NCI-H1092 treated with DMSO at 0.1 percent for 48 hours (cell line): ENCODE measurements around the gene CAPZA1.

Source experiments
- DNase-seq: peaks from one replicate; lab custom pipeline; 2025; lab: John Stamatoyannopoulos, UW

The CAPZA1 gene

DNA sequence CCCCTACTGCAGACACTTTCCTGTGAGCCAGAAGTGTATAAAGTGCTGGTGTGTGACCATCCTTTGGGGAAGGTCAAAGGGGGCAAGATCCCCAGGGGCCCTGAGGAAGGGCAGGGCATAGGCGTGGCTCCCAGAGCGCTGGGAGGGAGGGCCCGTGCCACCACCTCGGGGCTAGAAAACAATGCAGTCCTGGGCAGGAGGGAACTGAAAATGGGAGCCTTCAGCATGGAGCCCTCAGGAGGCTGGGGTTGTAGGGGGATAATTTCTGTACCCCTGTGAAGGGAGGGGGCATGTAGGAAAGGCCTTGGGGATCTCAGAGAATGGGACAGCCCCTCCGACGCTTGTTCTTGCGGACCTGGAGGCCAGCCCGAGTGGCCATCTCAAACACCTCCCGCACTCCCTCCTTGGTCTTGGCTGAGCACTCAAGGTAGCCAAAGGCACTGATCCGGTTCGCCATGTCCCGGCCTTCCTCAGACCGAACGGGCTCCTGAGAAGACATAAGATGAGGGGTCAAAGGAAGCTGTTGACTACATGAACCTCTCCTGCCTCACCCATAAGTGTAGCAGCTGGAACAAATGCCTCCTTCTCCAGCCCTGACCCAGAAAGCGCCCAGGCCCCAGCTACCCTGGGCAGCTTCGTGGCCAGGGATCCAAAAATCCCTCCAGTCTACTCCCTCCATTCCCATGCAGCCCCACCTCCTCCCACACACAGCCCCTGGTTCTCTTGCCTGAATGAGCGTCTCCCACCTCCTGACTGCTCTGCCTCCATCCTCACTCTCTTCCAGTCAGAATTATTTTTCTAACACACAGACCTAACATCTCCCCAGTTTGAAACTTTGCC, 81.8 kb downstream of the CAPZA1 start:
- no peak for DNase-seq

DNA sequence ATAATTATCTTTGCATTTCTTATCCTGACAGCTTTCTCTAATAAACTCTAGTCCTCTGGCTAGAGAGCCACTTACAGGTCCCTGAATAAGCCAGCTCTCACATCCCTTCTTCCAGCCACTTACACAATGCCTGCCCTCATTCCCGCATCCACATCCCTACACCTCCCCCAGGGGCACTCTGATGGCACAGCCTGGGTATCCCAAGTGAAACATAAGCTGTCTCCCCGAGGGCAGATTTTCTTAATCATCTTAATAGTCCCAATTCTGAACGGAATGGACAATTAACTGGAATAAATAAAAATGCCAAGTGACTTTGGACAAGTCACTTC, 82.4 kb downstream of the CAPZA1 start:
- no peak for DNase-seq

DNA sequence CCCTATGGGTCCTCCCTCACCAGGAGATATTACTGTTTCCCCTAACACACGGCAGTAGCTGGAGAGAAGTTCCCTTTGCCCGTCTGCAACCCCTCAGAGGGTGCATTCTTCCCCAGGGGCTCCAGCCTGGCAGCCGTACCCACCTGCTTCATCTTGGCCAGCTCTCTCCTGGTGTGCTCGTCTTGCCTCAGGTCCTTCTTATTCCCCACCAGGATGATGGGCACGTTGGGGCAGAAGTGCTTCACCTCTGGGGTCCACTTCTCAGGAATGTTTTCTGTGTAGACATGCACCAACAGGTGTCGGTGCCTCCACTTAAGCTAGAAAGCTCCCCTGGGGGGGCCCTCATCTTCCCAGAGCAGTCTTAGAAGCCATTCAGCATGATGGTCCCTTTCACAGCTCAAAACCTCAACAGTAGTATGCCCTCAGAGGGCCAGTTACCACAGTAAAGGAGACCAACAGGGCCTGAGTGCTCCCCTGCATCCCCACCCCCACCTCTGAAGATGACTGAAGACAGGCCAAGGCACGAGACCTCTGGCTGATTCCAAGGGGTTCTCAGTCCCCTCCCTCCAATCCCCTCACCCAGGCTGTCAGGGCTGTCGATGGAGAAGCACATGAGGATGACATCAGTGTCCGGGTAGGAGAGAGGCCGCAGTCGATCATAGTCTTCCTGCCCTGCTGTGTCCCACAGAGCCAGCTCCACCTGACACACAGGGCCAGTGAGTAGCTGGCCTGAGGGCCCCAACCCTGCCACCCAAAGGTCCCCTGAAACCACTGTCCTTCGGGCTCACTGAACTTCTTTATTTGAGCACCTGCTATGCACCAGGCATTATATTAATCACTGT, 83.0 kb downstream of the CAPZA1 start:
- no peak for DNase-seq

DNA sequence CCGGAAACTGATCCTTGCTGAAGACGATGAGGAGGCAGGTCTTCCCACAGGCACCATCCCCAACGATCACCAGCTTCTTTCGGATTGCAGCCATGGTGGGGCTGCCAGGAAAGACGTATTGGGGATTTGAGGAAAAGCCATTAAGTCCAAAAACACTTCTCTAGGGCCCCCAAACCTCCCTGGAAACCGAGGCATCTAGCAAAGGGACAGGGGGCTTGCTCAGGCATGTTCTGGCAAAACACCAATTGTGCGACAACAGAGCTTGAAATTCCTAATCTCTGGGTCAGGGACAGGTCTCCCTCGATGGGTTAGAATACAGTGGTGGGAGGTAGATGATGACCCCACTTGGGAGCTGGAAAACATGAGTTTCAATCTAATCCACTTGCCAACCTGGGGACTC, 84.1 kb downstream of the CAPZA1 start:
- DNase-seq: no peak

DNA sequence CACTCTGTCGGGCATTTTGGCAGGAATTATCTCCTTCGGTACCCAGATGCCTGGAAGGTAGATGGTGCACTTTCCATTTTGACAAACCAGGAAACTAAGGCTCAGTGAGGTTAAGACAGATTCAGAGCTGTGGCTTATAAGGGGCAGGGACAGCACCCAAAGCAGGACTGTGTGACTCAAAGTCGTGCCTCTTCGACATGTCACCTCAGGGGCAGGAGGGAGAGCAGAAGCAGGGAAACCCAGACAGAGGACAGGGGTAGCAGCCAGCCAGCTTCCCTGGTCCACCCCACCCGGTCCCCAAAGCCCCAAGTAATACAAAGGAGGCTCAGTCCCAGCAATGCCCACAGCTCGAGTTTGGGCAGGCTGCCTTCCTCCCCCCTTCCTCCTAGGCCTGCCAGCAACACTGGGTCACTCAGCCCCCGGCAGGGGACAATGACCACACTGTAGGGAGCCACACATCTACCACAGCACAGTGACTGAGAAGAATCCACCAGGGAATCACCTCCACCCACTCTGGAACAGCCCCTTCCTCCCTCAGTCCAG, 84.8 kb downstream of the CAPZA1 start:
- DNase-seq: no peak

DNA sequence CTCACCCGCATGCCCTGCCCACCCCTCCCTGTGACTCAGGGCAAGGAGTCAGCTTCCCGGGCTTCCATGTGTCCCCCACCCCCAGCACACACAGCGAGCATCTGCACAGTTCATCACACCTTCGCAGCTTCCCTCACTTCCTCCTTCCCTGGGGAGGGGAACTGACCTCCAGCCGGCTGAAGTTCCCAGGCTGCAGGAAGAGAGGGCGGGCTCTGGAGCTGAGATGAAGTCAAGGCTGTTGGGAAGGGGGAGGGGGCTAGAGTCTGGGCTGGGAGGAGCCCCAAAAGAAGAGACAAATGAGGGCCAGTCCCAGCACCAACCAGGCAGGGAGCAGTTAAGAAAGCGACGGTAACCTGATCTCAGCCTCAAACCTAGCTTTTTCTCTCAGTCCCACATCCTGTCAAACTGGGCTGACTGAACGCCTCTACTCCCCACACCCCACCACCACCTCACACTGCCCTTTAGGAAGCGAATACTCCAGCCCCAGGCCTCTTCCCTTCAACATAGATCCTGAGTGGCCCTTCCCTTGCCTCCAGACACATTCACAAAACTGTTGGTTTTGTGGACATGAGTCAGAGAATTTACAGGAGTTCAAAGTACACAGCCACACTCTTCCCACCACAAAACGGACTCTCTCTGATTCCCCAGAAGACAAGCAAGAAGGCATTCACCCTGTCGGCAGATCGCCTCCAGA, 85.4 kb downstream of the CAPZA1 start:
- DNase-seq: no peak

DNA sequence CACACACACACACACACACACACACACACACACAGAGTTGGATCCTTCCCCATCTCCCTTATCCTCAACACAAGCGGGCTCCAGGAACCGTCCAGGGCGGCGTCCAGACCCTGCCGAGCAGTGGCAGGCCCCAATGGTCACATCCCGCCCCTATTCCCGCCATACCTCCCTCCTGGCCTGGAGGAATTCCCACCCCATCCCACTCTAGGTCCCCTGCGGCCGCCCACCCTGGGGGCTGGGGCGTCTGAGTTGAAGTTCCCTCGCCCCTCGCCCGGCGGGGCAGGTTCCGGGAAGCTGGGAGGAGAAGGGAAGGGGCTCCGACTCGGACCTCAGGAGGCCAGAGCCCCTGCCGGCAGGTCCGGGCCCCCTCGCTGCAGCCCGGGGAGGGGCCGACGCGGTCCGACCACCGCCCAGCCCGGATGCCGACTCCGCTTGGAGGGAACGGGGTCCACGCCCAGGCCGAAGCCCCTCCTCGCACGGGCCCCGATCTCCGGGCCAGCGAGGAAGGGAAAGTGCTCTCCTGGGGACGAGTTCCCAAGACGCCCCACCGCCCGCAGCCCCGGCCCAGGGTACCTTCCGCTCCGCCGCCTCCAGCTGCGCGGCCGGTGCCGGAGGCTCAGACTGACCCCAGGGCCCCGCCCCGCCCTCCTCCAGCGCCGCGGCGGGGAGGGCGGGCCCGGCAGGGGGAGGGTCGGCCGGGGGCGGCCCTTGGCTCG, 87.0 kb downstream of the CAPZA1 start, which contains the start of gene RHOC:
Gene RHOC (minus strand): TSS at position 623 of the 716 bp plus-strand sequence. CDS start 3,328 bp downstream, outside the sequence.
- DNase-seq: no peak

DNA sequence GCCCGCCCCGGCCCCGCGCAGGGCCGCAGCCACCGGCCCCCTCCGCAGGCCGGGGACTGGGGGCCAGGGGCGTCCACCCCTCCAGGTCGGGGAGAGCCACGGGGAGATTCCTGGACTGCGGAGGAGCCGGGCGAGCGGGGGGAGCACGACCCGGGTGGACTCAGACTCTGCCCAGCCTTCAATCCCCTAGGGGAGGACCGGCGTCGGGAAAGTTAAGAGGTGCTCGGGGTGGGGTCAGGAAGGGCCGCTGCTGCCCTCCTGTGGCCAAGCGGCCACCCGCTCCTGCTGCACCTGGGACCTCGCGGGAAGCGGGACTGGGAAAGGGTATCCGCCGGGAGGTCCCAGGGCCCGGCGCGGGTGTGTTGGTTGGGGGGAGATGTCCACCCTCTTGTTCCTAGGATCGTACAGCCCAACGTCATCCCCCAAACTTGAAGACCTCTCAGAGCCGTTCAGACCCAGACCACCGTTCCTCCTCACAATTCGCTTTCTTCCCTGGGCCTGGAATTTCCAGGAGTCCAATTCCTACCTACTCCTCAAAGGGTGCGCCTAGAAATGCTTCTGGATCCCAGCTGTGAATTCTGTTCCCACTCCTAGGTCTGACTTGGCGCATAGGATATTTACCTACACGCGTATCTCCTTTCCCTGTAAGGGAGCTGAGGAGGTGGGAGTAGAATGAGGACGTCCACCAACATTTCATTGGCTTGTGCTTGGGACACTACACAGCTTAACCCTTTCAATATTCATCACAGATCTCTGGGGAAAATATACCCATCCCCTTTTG, 87.8 kb downstream of the CAPZA1 start:
- DNase-seq: peak; percentile 64

DNA sequence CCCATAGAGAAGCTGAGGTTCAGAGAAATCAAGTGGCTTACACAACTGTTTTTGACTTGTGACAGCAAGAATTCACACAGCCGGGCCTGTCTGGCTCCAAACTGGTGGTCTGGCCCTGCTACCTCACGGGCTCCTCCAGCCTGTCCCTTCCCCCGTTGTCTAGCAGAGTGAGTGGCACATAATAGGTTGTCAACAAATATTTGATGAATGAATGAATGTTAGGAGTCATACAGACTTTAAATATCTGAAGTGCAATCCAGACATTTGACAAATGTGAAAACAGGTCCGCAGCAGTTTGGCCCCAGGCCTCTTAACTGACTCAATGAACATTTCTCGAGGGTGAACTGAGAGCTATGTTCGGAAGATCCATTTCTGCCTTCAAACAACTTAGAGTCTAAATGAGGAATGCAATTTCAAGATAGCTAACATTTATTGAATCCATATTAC, 88.4 kb downstream of the CAPZA1 start:
- DNase-seq: no peak

DNA sequence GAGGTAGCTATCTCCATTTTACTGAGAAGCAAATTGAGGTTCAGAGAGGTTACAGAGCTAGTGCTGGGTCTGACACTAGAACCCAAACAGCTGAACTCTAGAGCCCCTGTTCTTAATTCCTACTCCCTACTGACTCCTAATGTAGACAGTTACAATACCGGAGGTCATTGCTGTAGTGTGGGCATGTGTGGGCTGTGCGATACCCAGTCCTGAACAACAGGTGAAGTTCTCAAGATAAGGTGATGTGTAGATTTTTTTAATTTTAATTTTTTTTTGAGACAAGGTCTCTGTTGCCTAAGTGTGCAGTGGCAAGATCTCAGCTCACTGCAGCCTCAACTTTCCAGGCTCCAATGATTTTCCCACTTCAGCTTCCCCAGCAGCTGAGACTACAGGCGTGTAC, 88.9 kb downstream of the CAPZA1 start:
- DNase-seq: no peak

DNA sequence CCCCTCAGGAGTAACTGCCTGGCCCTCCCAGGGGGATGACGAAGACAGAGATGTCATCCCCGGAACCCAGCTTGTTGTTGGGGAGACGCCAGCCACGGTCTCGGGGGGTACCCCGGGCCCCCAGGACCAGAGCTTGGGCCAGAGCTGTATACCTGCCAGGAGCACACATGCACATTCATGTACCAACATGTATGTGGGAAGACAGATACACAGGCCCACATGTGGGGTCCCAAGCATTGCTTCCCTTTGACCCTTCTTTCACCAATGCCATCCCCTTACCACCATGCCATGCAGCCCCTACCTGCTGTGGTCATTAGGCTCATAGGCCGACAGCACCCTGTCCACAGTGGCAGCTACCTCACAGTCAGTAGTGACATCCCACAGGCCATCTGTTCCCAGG, 90.5 kb downstream of the CAPZA1 start:
- no peak for DNase-seq

DNA sequence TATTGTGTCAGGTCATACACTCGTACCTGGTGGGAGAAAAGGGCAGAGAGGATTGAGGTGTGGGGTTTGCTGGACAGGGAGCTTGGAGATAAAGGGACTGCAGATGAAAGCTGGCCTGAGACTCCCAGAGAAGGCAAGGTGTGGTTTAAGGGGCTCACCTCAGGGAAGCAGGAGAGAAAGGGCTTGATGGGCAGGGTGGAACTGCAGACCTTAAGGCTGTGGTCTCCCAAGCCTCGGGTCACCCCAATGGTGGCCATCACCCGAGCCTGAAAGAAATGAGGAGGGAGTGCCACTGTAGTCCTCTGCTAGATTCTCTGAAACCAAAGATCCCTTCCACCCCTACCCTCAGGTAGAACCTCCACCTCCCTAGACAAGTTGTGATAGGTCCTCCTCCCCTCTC, 91.0 kb downstream of the CAPZA1 start:
- DNase-seq: no peak

DNA sequence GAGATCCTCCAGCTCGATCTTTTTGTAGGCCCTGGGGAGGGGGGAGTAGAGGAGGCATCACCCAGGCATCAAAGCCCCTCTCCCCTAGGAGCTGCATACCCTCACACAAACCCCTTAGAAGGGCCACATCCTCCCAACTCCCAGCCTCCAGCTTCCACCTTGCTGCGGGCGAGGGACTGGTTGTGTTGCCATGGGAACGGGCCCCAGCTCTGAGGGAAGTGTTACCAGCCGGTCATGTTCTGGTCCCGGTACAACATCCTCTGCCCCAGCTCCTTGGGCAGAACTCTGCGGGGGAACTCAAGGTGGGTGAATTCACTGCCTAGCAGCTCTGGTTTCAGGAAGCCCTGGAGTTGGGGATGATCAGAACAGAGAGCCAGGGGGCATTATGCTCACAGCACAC, 91.4 kb downstream of the CAPZA1 start:
- DNase-seq: no peak

DNA sequence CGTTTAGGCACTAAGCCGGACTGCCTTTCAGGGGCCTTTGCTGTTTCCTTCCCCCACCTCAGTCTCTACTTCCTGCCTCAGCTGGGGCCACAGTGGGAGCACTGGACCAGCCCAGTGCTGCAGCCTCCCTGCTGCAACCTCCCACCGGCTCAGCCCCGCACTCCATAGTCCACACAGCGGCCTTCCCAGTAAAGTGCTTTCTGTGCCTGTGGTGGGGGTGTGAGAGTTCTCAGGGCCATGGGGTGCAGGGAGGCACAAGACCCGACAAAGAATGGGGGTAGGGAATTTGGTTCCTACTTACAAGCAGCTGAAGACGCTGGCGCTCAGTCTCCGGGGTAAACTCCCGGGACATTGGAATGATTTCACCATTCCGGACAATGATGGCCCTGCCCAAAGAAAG, 92.0 kb downstream of the CAPZA1 start:
- DNase-seq: no peak

DNA sequence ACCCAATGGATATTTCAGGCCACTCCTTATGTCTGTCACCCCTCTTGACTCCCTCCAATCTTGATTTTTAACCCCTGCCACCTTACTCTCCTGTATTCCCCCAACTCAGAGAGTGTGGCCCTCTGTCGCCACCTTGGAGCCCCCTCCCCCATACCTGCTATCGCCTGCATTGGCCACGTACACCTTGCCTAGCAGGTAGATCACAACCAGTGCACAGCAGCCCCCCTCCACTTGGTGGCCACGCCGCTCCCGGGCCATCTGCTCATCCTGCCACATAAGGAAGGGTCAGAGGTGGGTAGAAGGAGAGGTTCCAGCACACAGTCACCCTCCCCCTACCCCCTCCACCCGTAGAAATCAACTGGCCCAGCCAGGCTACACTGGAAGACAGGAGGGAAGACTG, 92.6 kb downstream of the CAPZA1 start:
- DNase-seq: no peak

DNA sequence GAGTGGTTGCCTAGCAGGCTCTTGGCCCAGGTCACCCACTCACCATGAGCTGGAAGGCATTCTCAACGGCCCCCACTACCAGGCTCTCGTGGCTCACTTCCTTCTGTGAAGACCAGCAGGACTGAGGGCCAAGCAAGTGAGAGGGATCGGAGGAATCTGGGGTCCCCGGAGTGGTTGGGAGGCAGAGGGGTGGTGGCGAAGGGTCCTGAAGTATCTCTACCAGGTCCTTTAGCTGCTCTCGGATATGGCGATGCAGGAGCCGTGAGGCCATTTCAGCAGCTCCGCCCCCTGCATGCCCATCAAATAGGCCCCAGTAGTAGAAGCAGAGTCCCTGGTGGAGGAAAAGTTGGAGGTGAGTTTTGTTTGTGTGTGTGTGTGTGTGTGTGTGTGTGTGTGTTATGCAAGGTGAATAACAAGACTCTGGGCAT, 93.1 kb downstream of the CAPZA1 start:
- no peak for DNase-seq

DNA sequence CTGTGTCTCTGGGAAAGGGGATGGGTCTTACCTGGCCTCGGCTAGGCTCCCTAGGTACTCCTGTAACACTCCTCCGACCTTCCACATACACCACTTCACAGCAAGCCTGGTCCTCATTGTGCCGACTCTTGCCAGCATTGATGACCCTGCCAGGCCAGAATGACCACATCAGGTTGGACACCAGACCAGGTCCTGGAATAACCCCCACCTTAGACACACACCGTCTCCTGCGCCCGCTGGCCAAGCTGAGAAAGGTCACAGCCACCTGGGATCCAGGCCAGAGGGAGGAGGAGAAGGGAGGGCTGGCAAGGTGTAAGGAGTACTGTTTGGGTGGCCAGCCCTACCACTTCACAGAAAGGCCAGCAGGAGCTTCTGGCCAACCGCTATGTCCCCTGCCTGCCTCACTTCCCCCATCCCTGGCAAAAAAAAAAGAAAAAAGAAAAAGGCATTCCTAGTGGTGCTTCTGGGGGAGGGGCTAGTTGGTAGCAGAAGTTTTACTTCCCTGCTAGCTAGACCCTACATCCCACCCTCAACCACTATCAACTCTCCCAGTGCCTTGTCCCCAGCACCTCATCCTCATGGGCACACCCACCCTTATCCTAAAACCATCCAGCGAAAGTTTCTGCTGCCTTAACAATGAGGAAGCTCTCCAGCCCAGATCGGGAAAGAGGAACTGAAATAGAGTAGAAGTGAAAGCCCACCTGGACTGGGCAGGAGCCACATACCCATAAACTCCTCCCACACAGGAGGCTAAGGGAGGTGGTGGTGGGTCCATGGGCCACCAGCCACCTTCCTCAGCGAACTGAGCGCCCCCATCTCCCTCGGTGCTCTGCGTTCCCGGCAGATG, 94.1 kb downstream of the CAPZA1 start:
- DNase-seq: no peak

DNA sequence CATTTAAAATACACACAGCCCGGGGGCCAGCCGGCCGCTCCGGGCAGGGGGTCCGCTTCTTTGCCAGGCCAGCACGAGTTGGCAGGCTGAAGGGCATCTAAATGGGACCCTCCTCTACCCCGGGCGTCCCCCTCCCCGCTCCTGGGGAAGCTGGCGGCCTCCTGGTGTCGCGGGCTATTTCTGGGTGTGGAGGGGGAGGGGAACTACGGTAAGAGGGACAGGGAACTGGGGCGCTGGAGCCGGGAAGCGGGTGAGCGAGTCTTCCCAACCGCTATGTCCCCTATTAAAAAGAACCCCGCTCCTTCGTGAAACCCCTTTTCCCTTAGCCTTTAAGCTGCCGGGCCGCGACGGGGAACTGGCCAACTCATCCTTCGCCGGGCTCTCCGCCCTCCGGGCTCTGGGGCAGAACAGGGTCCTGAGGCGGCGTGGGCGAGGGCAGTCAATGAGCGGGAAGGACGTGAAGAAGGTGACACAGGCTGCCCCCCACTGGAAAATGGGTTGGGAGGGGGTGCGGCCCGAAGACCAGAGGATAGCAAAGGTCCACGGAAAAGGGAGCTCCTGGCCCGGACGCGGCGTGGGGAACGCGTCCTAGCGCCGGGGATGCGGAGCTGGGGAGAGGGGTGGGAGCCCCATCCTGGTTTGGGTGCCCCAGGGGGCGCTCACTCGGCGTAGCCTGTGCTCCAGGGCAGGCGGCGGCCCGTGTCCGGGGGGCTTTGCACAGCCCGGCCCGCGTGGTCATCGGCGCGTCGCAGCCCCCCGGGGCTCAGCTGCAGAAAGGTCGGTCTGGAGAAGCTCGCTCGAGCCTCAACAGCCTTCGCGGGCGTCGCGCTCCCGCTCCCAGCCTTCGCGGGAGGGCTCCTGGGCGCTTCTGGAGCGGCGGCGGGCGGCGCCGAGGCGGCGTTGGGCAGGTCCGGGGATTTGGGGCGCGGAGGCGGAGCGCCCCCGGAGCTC, 95.0 kb downstream of the CAPZA1 start:
- DNase-seq: no peak
